ENCODE measurements around the gene STXBP5. TPM values are rescaled to one million over a fixed set of nuclear protein-coding genes. Genes with fewer than 3 reads are reported as not detected.

The STXBP5 gene
- total and polyA plus RNA-seq, 2 of the 13 experiments (the other 11 are each of a cell fraction or from before 2014, with no cell fraction given), result 8.8 to 19.4 TPM

DNA sequence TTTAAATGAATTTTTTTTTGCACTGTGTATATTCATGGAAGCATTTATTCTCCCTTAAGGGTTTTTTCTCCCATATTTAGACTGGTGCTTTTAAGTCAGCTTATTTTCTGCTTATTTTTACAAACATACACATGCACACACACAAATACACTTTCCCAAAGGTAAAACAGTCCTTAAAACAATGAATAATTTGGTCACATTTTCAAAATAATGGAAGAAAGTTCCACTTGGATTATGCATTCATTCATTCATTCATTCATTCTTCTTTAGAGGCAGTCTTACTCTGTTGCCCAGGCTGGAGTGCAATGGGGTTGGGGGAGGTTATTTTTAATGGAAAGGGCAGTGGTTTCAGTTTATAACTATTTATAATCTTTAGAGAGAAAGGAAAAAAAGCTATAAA lies 69.8 kb downstream of the STXBP5 start:
- ATAC-seq (no peak), FAIRE-seq (no peak), DNase-seq (ENCODE audit: low spot score) (no peak)
- TF ChIP-seq PHF8 (CRISPR knock-in tag; IDR thresholded peaks at IDR 0.05) (no peak), RFX5 (IDR thresholded peaks at IDR 0.05; ENCODE audit: low read depth, low read length) (no peak), KDM3A (CRISPR knock-in tag; IDR thresholded peaks at IDR 0.05; ENCODE audit: low read depth) (no peak), ZNF24 (IDR thresholded peaks at IDR 0.05) (peak; percentile 59; the same call in 1 of the 2 replicates), RARG (CRISPR knock-in tag; IDR thresholded peaks at IDR 0.05; ENCODE audit: low read depth) (no peak), NAIF1 (CRISPR knock-in tag; IDR thresholded peaks at IDR 0.05; ENCODE audit: borderline replicate concordance) (no peak)
- Histone ChIP-seq H3K9ac (ENCODE audit: insufficient read depth, low read depth, low read length) (no peak overlapping the region), H3K4me2 (ENCODE audit: low read depth, low read length) (no peak overlapping the region), H3K9me3 (ENCODE audit: low read length) (no peaks in the 10 kb centered on the region), H3K4me3 (replicated peaks in 1 of 3; ENCODE audit: insufficient read depth in 1 of 3, low read depth in 2 of 3, low read length in 3 of 3) (no peak overlapping the region), H2AFZ (ENCODE audit: low read length) (no peak overlapping the region), H3K4me1 (ENCODE audit: insufficient read depth, low read length) (no peaks in the 10 kb centered on the region), H3K27ac (ENCODE audit: extremely low read length, insufficient read depth, low read length) (no peak overlapping the region), H4K20me1 (ENCODE audit: insufficient read depth, low read length) (no peaks in the 10 kb centered on the region), H3K27me3 (ENCODE audit: control insufficient read depth in 1 of 2, insufficient read depth in 2 of 2, low read length in 2 of 2) (no peaks in the 10 kb centered on the region), H3K36me3 (replicated peaks in 1 of 2; ENCODE audit: control insufficient read depth in 1 of 2, insufficient read depth in 2 of 2, low read length in 2 of 2) (peaks cover 2 to 6% of the 10 kb centered on the region in 2 experiments; a peak in 3 of 5 replicates), H3K79me2 (ENCODE audit: insufficient read depth, low read length) (no peaks in the 10 kb centered on the region)
- ChIA-PET CTCF (ENCODE audit: low intra/inter-chr PET ratio, low total read pairs) (no interaction called here), POLR2A (no interaction called here)
- intact Hi-C loops (cut with micrococcal nuclease; ENCODE audit: unreplicated experiment) (no loop called here), in situ Hi-C loops (cut with HindIII; ENCODE audit: extremely low pct_ligation_motif_present, low pct_unique_long_range_greater_than_20kb) (no loop called here)
- no TSS peak for BruUV-seq (replicated peaks)

DNA sequence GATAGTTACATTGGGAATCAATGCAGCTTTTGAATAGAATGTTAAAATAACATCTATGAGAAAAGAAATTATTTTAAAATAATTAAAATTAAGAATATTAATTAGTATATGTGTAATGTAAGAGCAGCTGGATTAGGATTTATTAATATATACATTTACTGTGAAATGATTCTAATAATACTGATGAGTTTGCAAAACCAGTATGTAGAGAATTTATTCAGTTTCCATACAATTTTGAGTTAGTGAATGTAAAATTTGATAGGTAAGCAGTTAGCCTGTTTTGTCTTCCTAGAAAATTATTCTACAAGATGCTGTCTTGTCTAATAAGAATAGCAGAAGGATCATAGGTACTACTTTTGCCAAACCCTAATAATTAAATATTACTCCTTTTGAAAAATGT lies 70.6 kb downstream of the STXBP5 start:
- no peak for TF ChIP-seq KIAA2018 (CRISPR knock-in tag; IDR thresholded peaks at IDR 0.05; ENCODE audit: borderline replicate concordance)
- TF ChIP-seq MAFK (conservative IDR thresholded peaks at IDR 0.05 in 1 of 2, IDR thresholded peaks at IDR 0.05 in 1 of 2; ENCODE audit: low read length in 2 of 2), result peak; percentile 51 to 78
- peak; percentile 66; the same call in 1 of the 2 replicates for TF ChIP-seq MAFF (IDR thresholded peaks at IDR 0.05; ENCODE audit: low read depth, low read length)
- intact Hi-C loops (cut with micrococcal nuclease; ENCODE audit: unreplicated experiment) (no loop called here), in situ Hi-C loops (cut with HindIII; ENCODE audit: extremely low pct_ligation_motif_present, low pct_unique_long_range_greater_than_20kb) (no loop called here)
- BruUV-seq (replicated peaks), result no TSS peak
- H3K27me3 ChIP-seq (ENCODE audit: control insufficient read depth in 1 of 2, insufficient read depth in 2 of 2, low read length in 2 of 2), result no peaks in the 10 kb centered on the region
- H3K4me1 ChIP-seq (ENCODE audit: insufficient read depth, low read length), result no peaks in the 10 kb centered on the region
- no peaks in the 10 kb centered on the region for H4K20me1 ChIP-seq (ENCODE audit: insufficient read depth, low read length)
- H3K36me3 ChIP-seq (replicated peaks in 1 of 2; ENCODE audit: control insufficient read depth in 1 of 2, insufficient read depth in 2 of 2, low read length in 2 of 2), result peaks cover 2 to 6% of the 10 kb centered on the region in 2 experiments; a peak in 3 of 5 replicates
- ChIA-PET POLR2A (no interaction called here), CTCF (ENCODE audit: low intra/inter-chr PET ratio, low total read pairs) (no interaction called here)
- H3K9ac ChIP-seq (ENCODE audit: insufficient read depth, low read depth, low read length), result no peak overlapping the region
- no peak overlapping the region for H2AFZ ChIP-seq (ENCODE audit: low read length)
- H3K4me3 ChIP-seq (replicated peaks in 1 of 3; ENCODE audit: insufficient read depth in 1 of 3, low read depth in 2 of 3, low read length in 3 of 3), result no peak overlapping the region
- H3K27ac ChIP-seq (ENCODE audit: extremely low read length, insufficient read depth, low read length), result no peak overlapping the region
- H3K4me2 ChIP-seq (ENCODE audit: low read depth, low read length), result no peak overlapping the region
- FAIRE-seq, result no peak
- no peak for ATAC-seq
- DNase-seq (ENCODE audit: low spot score), result no peak
- no peaks in the 10 kb centered on the region for H3K9me3 ChIP-seq (ENCODE audit: low read length)
- H3K79me2 ChIP-seq (ENCODE audit: insufficient read depth, low read length), result no peaks in the 10 kb centered on the region
